ENCODE results near the gene GRID1. TPM values are rescaled to one million over a fixed set of nuclear protein-coding genes. Genes with fewer than 3 reads are reported as not detected.

GRID1 gene
- total and polyA plus RNA-seq, 10 of the 15 experiments (the other 5 are each of a cell fraction or from before 2014, with no cell fraction given), result 0.04 to 0.62 (median 0.08) TPM; not detected in 5

DNA sequence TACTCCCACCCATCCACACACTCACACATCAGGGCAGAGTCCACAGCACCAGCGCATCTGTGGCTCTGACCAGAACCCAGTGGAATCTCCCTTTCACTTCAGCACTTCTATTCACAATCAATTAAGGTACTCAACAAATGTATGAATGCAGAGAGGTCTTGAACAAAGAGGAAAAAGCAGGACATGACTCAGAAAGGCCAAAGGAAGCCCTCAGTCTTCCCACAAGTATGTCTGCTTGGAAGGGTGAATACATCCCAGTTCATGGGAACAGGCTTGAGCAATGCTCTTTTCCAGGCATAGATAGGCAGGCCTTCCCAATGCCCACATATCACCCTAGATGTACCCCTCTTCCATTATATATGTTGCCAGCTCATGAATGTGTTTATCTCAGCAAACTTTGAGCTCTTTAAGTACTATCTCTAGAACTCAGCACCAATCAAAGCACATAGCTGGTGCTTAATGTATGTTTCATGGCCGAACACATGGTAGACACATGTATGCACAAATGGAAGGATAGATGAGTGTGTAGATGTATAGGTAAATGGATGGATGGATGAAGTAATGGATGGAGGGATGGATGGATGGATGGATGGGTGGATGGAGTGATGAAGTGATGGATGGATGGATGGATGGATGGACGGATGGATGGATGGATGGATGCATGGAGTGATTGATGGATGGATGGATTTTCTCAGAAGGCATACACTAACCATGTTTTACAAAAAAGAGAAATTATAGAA is 507.6 kb downstream of the GRID1 start:
- H3K9ac ChIP-seq (ENCODE audit: control insufficient read depth, insufficient read depth, low read length), result no peak overlapping the region
- peaks cover 0 to 2% of the 10 kb centered on the region in 2 experiments; a peak in 2 of 4 replicates for H3K27me3 ChIP-seq (replicated peaks in 1 of 2; ENCODE audit: control insufficient read depth in 2 of 2, insufficient read depth in 2 of 2, low read length in 1 of 2)
- no peaks in the 10 kb centered on the region for H3K4me1 ChIP-seq (ENCODE audit: control insufficient read depth, insufficient read depth, low read length)
- FAIRE-seq (no peak), DNase-seq (ENCODE audit: low read depth, low spot score) (no peak), ATAC-seq (no peak)
- in situ Hi-C loops (cut with MboI) (no loop called here), intact Hi-C loops (cut with micrococcal nuclease; ENCODE audit: unreplicated experiment) (no loop called here)
- no peak overlapping the region for H3K27ac ChIP-seq (ENCODE audit: control insufficient read depth, insufficient read depth)
- H2AFZ ChIP-seq (ENCODE audit: control insufficient read depth, low read depth, low read length), result no peak overlapping the region
- RAD21 ChIA-PET (ENCODE audit: unreplicated experiment), result no interaction called here
- BruUV-seq (replicated peaks), result no TSS peak
- SMC1A ChIA-PET (ENCODE audit: uncharacterized antibody, unreplicated experiment), result no interaction called here
- no peaks in the 10 kb centered on the region for H3K9me3 ChIP-seq (replicated peaks; ENCODE audit: control insufficient read depth, insufficient read depth, low read length)
- CTCF ChIA-PET, result no interaction called here
- TF ChIP-seq ZBED1 (IDR thresholded peaks at IDR 0.05; ENCODE audit: borderline replicate concordance), result no peak
- TF ChIP-seq MTA2 (IDR thresholded peaks at IDR 0.05; ENCODE audit: low read depth), result no peak
- no peak for TF ChIP-seq IRF4 (IDR thresholded peaks at IDR 0.05; ENCODE audit: low read depth, low read length)
- no peak for TF ChIP-seq SRF (IDR thresholded peaks at IDR 0.05; ENCODE audit: low read depth in 2 of 2, low read length in 2 of 2)
- no peak for TF ChIP-seq RB1 (IDR thresholded peaks at IDR 0.05; ENCODE audit: borderline replicate concordance)
- no peak for TF ChIP-seq POU2F2 (IDR thresholded peaks at IDR 0.05; ENCODE audit: borderline replicate concordance, low read depth, low read length)
- TF ChIP-seq, protein P1, sequence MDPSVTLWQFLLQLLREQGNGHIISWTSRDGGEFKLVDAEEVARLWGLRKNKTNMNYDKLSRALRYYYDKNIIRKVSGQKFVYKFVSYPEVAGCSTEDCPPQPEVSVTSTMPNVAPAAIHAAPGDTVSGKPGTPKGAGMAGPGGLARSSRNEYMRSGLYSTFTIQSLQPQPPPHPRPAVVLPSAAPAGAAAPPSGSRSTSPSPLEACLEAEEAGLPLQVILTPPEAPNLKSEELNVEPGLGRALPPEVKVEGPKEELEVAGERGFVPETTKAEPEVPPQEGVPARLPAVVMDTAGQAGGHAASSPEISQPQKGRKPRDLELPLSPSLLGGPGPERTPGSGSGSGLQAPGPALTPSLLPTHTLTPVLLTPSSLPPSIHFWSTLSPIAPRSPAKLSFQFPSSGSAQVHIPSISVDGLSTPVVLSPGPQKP (IDR thresholded peaks at IDR 0.05; ENCODE audit: low read depth, low read length), result no peak
- TF ChIP-seq ZSCAN29 (IDR thresholded peaks at IDR 0.05), result no peak
- TF ChIP-seq FOXM1 (IDR thresholded peaks at IDR 0.05; ENCODE audit: low read depth, low read length), result no peak
- no peak for TF ChIP-seq CHD4 (IDR thresholded peaks at IDR 0.05)
- 19% methylated on average over 3 of the region's 3 CpGs for WGBS (ENCODE audit: insufficient coverage, insufficient replicate concordance, low lambda C conversion rate, missing lambda C conversion rate)
- H3K4me2 ChIP-seq (ENCODE audit: control insufficient read depth, insufficient read depth), result no peak overlapping the region
- no peaks in the 10 kb centered on the region for H3K36me3 ChIP-seq (ENCODE audit: control insufficient read depth in 2 of 2, insufficient read depth in 2 of 2, low read length in 1 of 2)
- H3K4me3 ChIP-seq, result no peak overlapping the region
- POLR2A ChIA-PET, result no interaction called here
- H3K79me2 ChIP-seq (ENCODE audit: control insufficient read depth, insufficient read depth, low read length), result no peaks in the 10 kb centered on the region
- H4K20me1 ChIP-seq (ENCODE audit: control insufficient read depth, insufficient read depth), result no peaks in the 10 kb centered on the region
